HFFc6 (cell line): ENCODE measurements around the gene SNCAIP. TPM values are rescaled to one million over a fixed set of nuclear protein-coding genes. Genes with fewer than 3 reads are reported as not detected.

ENCODE experiments used
- DNase-seq: peaks from one replicate; pipeline ENCODE4 v3.0.0-alpha.2; 2018
- H3K27ac Mint-ChIP-seq: 2 replicates; pipeline ENCODE4 v1.8.0; 2020; ENCODE audit warnings: mild to moderate bottlenecking, mixed read lengths
- H3K27me3 Mint-ChIP-seq: 2 replicates; pipeline ENCODE4 v1.8.0; 2021; ENCODE audit warnings: mild to moderate bottlenecking, moderate library complexity, mixed read lengths; ENCODE audit not compliant: insufficient read depth
- H3K36me3 Mint-ChIP-seq: 2 replicates; pipeline ENCODE4 v1.8.0; 2021; ENCODE audit warnings: low read depth, mixed read lengths
- H3K4me1 Mint-ChIP-seq: 2 replicates; pipeline ENCODE4 v1.8.0; 2020; ENCODE audit warnings: low read depth, mixed read lengths
- H3K4me3 Mint-ChIP-seq: 2 replicates; pipeline ENCODE4 v1.8.0; 2020; ENCODE audit warnings: mild to moderate bottlenecking, moderate library complexity, mixed read lengths
- H3K9me3 Mint-ChIP-seq: 2 replicates; pipeline ENCODE4 v1.8.0; 2020; ENCODE audit warnings: mild to moderate bottlenecking, mixed read lengths
- CTCF ChIP-seq: fragments of 200-600 bp; sonication (generic); IDR thresholded peaks from 2 replicates; pipeline ENCODE4 v1.5.0; 2021; ENCODE audit warnings: antibody characterized with exemption, mild to moderate bottlenecking
- total RNA-seq, 6 experiments: library from RNA; stranded (reverse); fragmentation: NEBNext Ultra II Directional; extraction: Animal tissue kit (Norgen Biotek cat#: 25700); gene quantifications; 2 replicates in 1 of 6; 3 replicates in 5 of 6; pipeline ENCODE4 v1.2.3, GENCODE V29; 2021

The SNCAIP gene
- total RNA-seq, 6 experiments from 2014 or later = 0.09 to 2.7 (median 1.3) TPM

GRCh38 chr5:122494109-122494508 lies 182.1 kb downstream of the SNCAIP start:
- Mint-ChIP-seq H3K9me3 (no peaks in the 10 kb centered on the region), H3K27me3 (peaks cover 6% of the 10 kb centered on the region; the same call in 1 of the 2 replicates), H3K4me1 (no peaks in the 10 kb centered on the region; the same call in 1 of the 2 replicates), H3K27ac (no peak overlapping the region), H3K4me3 (no peak overlapping the region), H3K36me3 (no peaks in the 10 kb centered on the region)
- DNase-seq = no peak
- TF ChIP-seq CTCF = no peak

DNA sequence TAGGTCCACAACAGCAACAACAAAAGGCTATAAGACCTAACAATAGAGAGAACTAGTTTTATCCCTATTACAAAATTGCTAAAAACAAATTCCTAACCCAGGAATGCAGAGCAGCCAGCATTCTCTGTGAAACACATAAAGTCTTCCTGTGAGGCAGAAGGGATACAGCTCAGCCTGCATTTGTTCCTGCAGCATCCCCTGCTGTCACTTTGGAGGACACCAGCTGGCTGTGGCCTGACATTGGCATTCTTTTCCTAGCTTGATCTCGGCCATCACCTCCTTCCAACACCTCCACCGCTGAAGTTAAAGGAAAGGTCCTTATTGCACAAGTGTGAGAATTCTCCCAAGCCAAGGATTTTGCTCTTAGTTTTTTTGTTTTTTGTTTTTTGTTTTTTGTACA lies 186.1 kb downstream of the SNCAIP start:
- H3K9me3 Mint-ChIP-seq = no peaks in the 10 kb centered on the region
- no peak for DNase-seq
- TF ChIP-seq CTCF = peak; percentile 47

GRCh38 chr5:122499585-122499984 lies 187.5 kb downstream of the SNCAIP start:
- Mint-ChIP-seq H3K4me1 (peaks cover 12% of the 10 kb centered on the region), H3K9me3 (no peaks in the 10 kb centered on the region), H3K27ac (no peak overlapping the region), H3K4me3 (no peak overlapping the region), H3K36me3 (no peaks in the 10 kb centered on the region), H3K27me3 (peaks cover 3% of the 10 kb centered on the region)
- TF ChIP-seq CTCF = no peak
- no peak for DNase-seq

More for the DNA sequence above, 186.1 kb downstream of the SNCAIP start:
- H3K36me3 Mint-ChIP-seq = no peaks in the 10 kb centered on the region
- H3K27ac Mint-ChIP-seq = no peak overlapping the region
- H3K27me3 Mint-ChIP-seq = peaks cover 5% of the 10 kb centered on the region
- no peak overlapping the region for H3K4me3 Mint-ChIP-seq
- H3K4me1 Mint-ChIP-seq = peaks cover 12% of the 10 kb centered on the region

GRCh38 chr5:122500245-122501088 lies 188.4 kb downstream of the SNCAIP start:
- no peaks in the 10 kb centered on the region for H3K9me3 Mint-ChIP-seq
- TF ChIP-seq CTCF = peak; percentile 79
- H3K4me3 Mint-ChIP-seq = peak overlapping the region; percentile 74
- H3K36me3 Mint-ChIP-seq = no peaks in the 10 kb centered on the region
- peaks cover 3% of the 10 kb centered on the region for H3K27me3 Mint-ChIP-seq
- H3K27ac Mint-ChIP-seq = no peak overlapping the region
- peaks cover 12% of the 10 kb centered on the region for H3K4me1 Mint-ChIP-seq
- peak; percentile 53 for DNase-seq

DNA sequence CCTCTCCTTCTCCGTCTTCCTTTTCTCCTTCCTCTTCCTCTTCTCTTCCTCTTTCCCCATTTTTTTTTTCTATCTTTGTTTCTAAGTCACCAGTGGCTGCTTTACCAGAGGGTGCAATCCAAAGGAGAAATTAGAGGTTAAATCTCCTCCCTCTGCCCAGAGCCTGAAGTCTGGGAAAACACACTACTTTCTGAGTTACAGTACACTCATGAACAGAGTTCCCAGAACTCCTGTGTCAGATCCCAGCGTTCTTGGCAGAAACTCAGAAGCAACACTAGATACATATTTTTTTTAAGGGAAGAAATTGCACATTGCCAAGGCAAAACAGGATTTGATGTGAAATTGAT lies 189.0 kb downstream of the SNCAIP start:
- H3K27ac Mint-ChIP-seq = no peak overlapping the region
- H3K36me3 Mint-ChIP-seq = no peaks in the 10 kb centered on the region
- peak; percentile 20 for TF ChIP-seq CTCF
- H3K4me3 Mint-ChIP-seq = peak overlapping the region; percentile 74
- no peaks in the 10 kb centered on the region; the same call in 1 of the 2 replicates for H3K27me3 Mint-ChIP-seq
- DNase-seq = no peak
- H3K4me1 Mint-ChIP-seq = peaks cover 12% of the 10 kb centered on the region
- H3K9me3 Mint-ChIP-seq = no peaks in the 10 kb centered on the region
